Fibroblast of lung (primary cell): ENCODE results near the gene CALCOCO2.
"Not testable (repeated sequence)": the region's sequence is repeated elsewhere in the genome, so short reads cannot be mapped to it uniquely, and the experiment has no call there.

Experiments used
- CTCF ChIP-seq, 2 donors: IDR thresholded peaks in 1 of 2; conservative IDR thresholded peaks in 1 of 2; 1 replicate in 1 of 2; 2 replicates in 1 of 2; pipeline ENCODE4 v1.5.1; 2011 to 2012; ENCODE audit warnings: low read length in 2 of 2, control low read depth in 1 of 2, inconsistent platforms in 1 of 2, low read depth in 1 of 2, mild to moderate bottlenecking in 1 of 2
- EZH2 ChIP-seq: IDR thresholded peaks from 2 replicates; pipeline ENCODE4 v1.5.1; 2012; ENCODE audit warnings: low read length, control low read depth, mild to moderate bottlenecking; ENCODE audit errors: missing control alignments

GRCh38 chr17:48837458-48837857 is 6.6 kb downstream of the CALCOCO2 start:
- TF ChIP-seq CTCF (conservative IDR thresholded peaks at IDR 0.05 in 1 of 2, IDR thresholded peaks at IDR 0.05 in 1 of 2; ENCODE audit: low read depth in 1 of 2, low read length in 2 of 2); EZH2: not testable (repeated sequence)
